Measurements from ENCODE around the gene CSMD2.

GRCh38 chr1:33519240-33519884 is 645.7 kb downstream of the CSMD2 start:
- TF ChIP-seq CTCF (conservative IDR thresholded peaks at IDR 0.05; ENCODE audit: low read length): no peak
- TF ChIP-seq EZH2phosphoT487 (IDR thresholded peaks at IDR 0.05; ENCODE audit: borderline replicate concordance, low read depth, low read length): no peak
